ENCODE measurements around the gene GP9.

DNA sequence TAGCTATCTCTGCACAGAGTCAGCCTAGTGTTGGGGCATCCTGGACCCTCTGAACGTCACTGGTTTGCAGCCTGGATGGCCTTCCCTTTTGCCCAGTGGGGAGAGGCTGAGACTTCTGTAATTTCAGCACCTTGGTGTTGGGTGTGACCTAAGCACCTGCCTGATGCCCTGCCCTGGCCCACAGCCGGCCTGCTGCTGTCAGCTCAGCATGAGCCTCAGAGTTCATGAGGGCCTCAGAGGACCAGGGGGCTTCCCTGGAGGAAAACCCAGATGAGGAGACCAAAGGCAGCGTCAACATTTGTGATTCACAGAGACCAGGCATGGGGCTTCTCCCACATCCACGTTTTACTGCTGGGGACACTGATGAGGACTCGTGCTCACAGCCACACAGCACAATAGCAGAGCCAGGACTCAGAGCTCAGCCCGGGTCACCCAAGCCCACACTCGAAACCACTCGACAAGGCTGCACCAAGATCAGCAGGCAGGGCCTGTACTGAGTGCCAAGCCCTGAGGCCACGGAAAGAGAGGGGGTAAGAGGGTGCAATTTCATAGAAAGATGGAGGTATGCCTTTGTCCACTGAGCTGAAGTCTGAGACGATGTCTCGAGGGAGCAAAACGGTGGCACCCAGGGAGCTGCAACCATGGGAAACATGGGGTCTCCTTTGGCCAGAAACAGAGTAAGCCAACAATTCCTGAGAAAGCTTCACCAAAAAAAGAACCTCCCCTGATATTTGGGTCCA is 9.9 kb upstream of the GP9 start:
- TF ChIP-seq CTCF (IDR thresholded peaks at IDR 0.05), result no peak
- no peak for TF ChIP-seq POLR2A (IDR thresholded peaks at IDR 0.05)

Data from testis (tissue), 2 donors.